ENCODE results near the gene EMD.

The EMD gene

GRCh38 chrX:154368630-154369448 lies 10.3 kb upstream of the EMD start:
- no peak for TF ChIP-seq CTCF (IDR thresholded peaks at IDR 0.05)

GRCh38 chrX:154369449-154370299 lies 9.4 kb upstream of the EMD start:
- peak overlapping the region; percentile 96 to 98 for H3K27ac ChIP-seq
- no peaks in the 10 kb centered on the region for H3K9me3 ChIP-seq
- H3K27me3 ChIP-seq, result no peaks in the 10 kb centered on the region
- DNase-seq, result peak; percentile 81 to 93
- intact Hi-C loops (cut with DNase I; ENCODE audit: low total_unique reads), result no loop called here
- H3K36me3 ChIP-seq, result peaks cover 51 to 62% (median 52%) of the 10 kb centered on the region in 3 donors
- H3K4me3 ChIP-seq, result peak overlapping the region; percentile 78 to 85
- no peak for TF ChIP-seq CTCF (IDR thresholded peaks at IDR 0.05)
- H3K4me1 ChIP-seq, result peaks cover 0 to 51% (median 33%) of the 10 kb centered on the region in 4 donors

More at GRCh38 chrX:154368630-154369448, 10.3 kb upstream of the EMD start:
- peak; percentile 81 to 84 for DNase-seq
- Histone ChIP-seq H3K27me3 (no peaks in the 10 kb centered on the region), H3K27ac (peak overlapping the region; percentile 96 to 98), H3K36me3 (peaks cover 59 to 67% (median 60%) of the 10 kb centered on the region in 3 donors), H3K4me3 (peak overlapping the region; percentile 78 to 85), H3K4me1 (peaks cover 0 to 50% (median 37%) of the 10 kb centered on the region in 4 donors), H3K9me3 (no peaks in the 10 kb centered on the region)
- intact Hi-C loops (cut with DNase I; ENCODE audit: low total_unique reads), result no loop called here

GRCh38 chrX:154370300-154371016 lies 8.6 kb upstream of the EMD start:
- no peak for DNase-seq

GRCh38 chrX:154371017-154371788 lies 7.9 kb upstream of the EMD start:
- Histone ChIP-seq H3K4me3 (peak overlapping the region; percentile 78 to 85), H3K27ac (peak overlapping the region; percentile 96 to 98), H3K36me3 (peaks cover 35 to 47% (median 36%) of the 10 kb centered on the region in 3 donors), H3K9me3 (no peaks in the 10 kb centered on the region), H3K27me3 (no peaks in the 10 kb centered on the region), H3K4me1 (peaks cover 0 to 41% (median 23%) of the 10 kb centered on the region in 4 donors)
- no peak for TF ChIP-seq CTCF (IDR thresholded peaks at IDR 0.05)
- intact Hi-C loops (cut with DNase I; ENCODE audit: low total_unique reads), result no loop called here
- peak; percentile 95 to 97 for DNase-seq

More at GRCh38 chrX:154370300-154371016, 8.6 kb upstream of the EMD start:
- Histone ChIP-seq H3K27me3 (no peaks in the 10 kb centered on the region), H3K9me3 (no peaks in the 10 kb centered on the region), H3K4me1 (peaks cover 0 to 47% (median 28%) of the 10 kb centered on the region in 4 donors), H3K36me3 (peaks cover 43 to 54% (median 44%) of the 10 kb centered on the region in 3 donors), H3K4me3 (peak overlapping the region; percentile 78 to 85), H3K27ac (peak overlapping the region; percentile 96 to 98)
- intact Hi-C loops (cut with DNase I; ENCODE audit: low total_unique reads), result no loop called here
- TF ChIP-seq CTCF (IDR thresholded peaks at IDR 0.05), result no peak
